Mesenchymal stem cell (in vitro differentiated cells and primary cell): Measurements from ENCODE around the gene NCOA1.
"Not testable (repeated sequence)": the region's sequence is repeated elsewhere in the genome, so short reads cannot be mapped to it uniquely, and the experiment has no call there.

Experiments
- DNase-seq: peaks from one replicate; pipeline ENCODE4 v3.0.0-alpha.2; 2013
- H2AFZ ChIP-seq: one replicate; pipeline ENCODE4 v1.6.1; 2013; ENCODE audit warnings: low read depth, mild to moderate bottlenecking, control low read depth, inconsistent platforms, low read length, moderate library complexity
- H2AK5ac ChIP-seq: 2 replicates; pipeline ENCODE4 v1.6.1; 2013; ENCODE audit warnings: low read length, moderate library complexity, mild to moderate bottlenecking, inconsistent platforms; ENCODE audit not compliant: severe bottlenecking
- H2BK120ac ChIP-seq: one replicate; pipeline ENCODE4 v1.6.1; 2013; ENCODE audit warnings: low read depth, mild to moderate bottlenecking, inconsistent platforms, low read length, moderate library complexity
- H2BK12ac ChIP-seq, 2 experiments: one replicate each; pipeline ENCODE4 v1.6.1; 2013; ENCODE audit warnings: inconsistent platforms in 2 of 2, low read length in 2 of 2, mild to moderate bottlenecking in 2 of 2, moderate library complexity in 2 of 2, control low read depth in 1 of 2
- H2BK15ac ChIP-seq: one replicate; pipeline ENCODE4 v1.6.1; 2013; ENCODE audit warnings: mild to moderate bottlenecking, low read depth, inconsistent platforms; ENCODE audit not compliant: poor library complexity, severe bottlenecking
- H2BK5ac ChIP-seq: 2 replicates; pipeline ENCODE4 v1.6.1; 2013; ENCODE audit warnings: low read depth, mild to moderate bottlenecking, low read length, control low read depth, inconsistent platforms; ENCODE audit not compliant: poor library complexity, severe bottlenecking
- H3K14ac ChIP-seq, 2 experiments: one replicate each; pipeline ENCODE4 v1.6.1; 2013; ENCODE audit warnings: inconsistent platforms in 2 of 2, low read length in 2 of 2, control low read depth in 1 of 2, mild to moderate bottlenecking in 1 of 2, moderate library complexity in 1 of 2
- H3K18ac ChIP-seq, 2 experiments: one replicate each; pipeline ENCODE4 v1.6.1; 2013; ENCODE audit warnings: inconsistent platforms in 2 of 2, low read length in 2 of 2, control low read depth in 1 of 2, low read depth in 1 of 2, mild to moderate bottlenecking in 1 of 2
- H3K23ac ChIP-seq, 2 experiments: one replicate each; pipeline ENCODE4 v1.6.1; 2013; ENCODE audit warnings: inconsistent platforms in 2 of 2, low read length in 2 of 2, mild to moderate bottlenecking in 2 of 2, moderate library complexity in 2 of 2, control low read depth in 1 of 2
- H3K27ac ChIP-seq: 2 replicates; pipeline ENCODE4 v1.5.1; 2013; ENCODE audit warnings: mild to moderate bottlenecking, moderate library complexity, low read length, control low read depth, inconsistent platforms; ENCODE audit not compliant: poor library complexity, severe bottlenecking
- H3K27me3 ChIP-seq, 2 experiments: 2 replicates each; pipeline versions ENCODE4 v1.6.1 to v1.7.0; 2013; ENCODE audit warnings: low read length in 2 of 2, mild to moderate bottlenecking in 2 of 2, moderate library complexity in 2 of 2, control low read depth in 1 of 2, inconsistent platforms in 1 of 2; ENCODE audit not compliant: control insufficient read depth in 1 of 2, insufficient read depth in 1 of 2
- H3K36me3 ChIP-seq, 2 experiments: 2 replicates each; pipeline versions ENCODE4 v1.6.1 to v1.7.0; 2013; ENCODE audit warnings: low read length in 2 of 2, control low read depth in 1 of 2, inconsistent platforms in 1 of 2, low read depth in 1 of 2, mild to moderate bottlenecking in 1 of 2; ENCODE audit not compliant: insufficient read depth in 2 of 2, control insufficient read depth in 1 of 2
- H3K4ac ChIP-seq, 2 experiments: one replicate each; pipeline ENCODE4 v1.6.1; 2013; ENCODE audit warnings: inconsistent platforms in 2 of 2, low read length in 2 of 2, mild to moderate bottlenecking in 2 of 2, moderate library complexity in 2 of 2, control low read depth in 1 of 2, low read depth in 1 of 2
- H3K4me1 ChIP-seq: 2 replicates; pipeline ENCODE4 v1.6.1; 2013; ENCODE audit warnings: low read depth, low read length, control low read depth; ENCODE audit not compliant: control insufficient read depth, insufficient read depth
- H3K4me2 ChIP-seq: 2 replicates; pipeline ENCODE4 v1.6.1; 2013; ENCODE audit warnings: low read length, mild to moderate bottlenecking, inconsistent platforms; ENCODE audit not compliant: poor library complexity, severe bottlenecking
- H3K4me3 ChIP-seq, 2 experiments: 2 replicates each; pipeline versions ENCODE4 v1.5.1 to v1.7.0; 2013; ENCODE audit warnings: low read length in 2 of 2, mild to moderate bottlenecking in 2 of 2, control low read depth in 1 of 2, low read depth in 1 of 2; ENCODE audit not compliant: insufficient read depth in 1 of 2
- H3K79me1 ChIP-seq: replicated peaks from 2 replicates; pipeline ENCODE4 v1.6.1; 2013; ENCODE audit warnings: mild to moderate bottlenecking, control low read depth, low read length, inconsistent platforms; ENCODE audit not compliant: poor library complexity, severe bottlenecking
- H3K9ac ChIP-seq: 2 replicates; pipeline ENCODE4 v1.7.0; 2013; ENCODE audit warnings: mild to moderate bottlenecking, low read length, moderate library complexity
- H3K9me3 ChIP-seq: 2 replicates; pipeline ENCODE4 v1.7.0; 2013; ENCODE audit warnings: mild to moderate bottlenecking, low read length; ENCODE audit not compliant: control insufficient read depth
- H4K8ac ChIP-seq: one replicate; pipeline ENCODE4 v1.6.1; 2013; ENCODE audit warnings: inconsistent platforms, mild to moderate bottlenecking, low read length, moderate library complexity
- H4K91ac ChIP-seq: one replicate; pipeline ENCODE4 v1.6.1; 2013; ENCODE audit warnings: mild to moderate bottlenecking, low read length, inconsistent platforms
- WGBS: methylation state at CpG from one replicate; pipeline ENCODE4 v1.1.7; 2013; ENCODE audit warnings: mixed read lengths; 5-methylcytosine and 5-hydroxymethylcytosine counted together

NCOA1 gene

GRCh38 chr2:24805811-24806660 lies 315.0 kb downstream of the NCOA1 start:
- not testable (repeated sequence) for H2BK12ac ChIP-seq, H3K4me3 ChIP-seq, H2BK120ac ChIP-seq, H3K79me1 ChIP-seq, H3K27me3 ChIP-seq, H3K9me3 ChIP-seq, DNase-seq, H2AK5ac ChIP-seq, H2AFZ ChIP-seq, H4K8ac ChIP-seq, H3K23ac ChIP-seq, H3K9ac ChIP-seq, H3K14ac ChIP-seq, H4K91ac ChIP-seq, H3K18ac ChIP-seq, H3K4ac ChIP-seq, H3K4me1 ChIP-seq, H3K27ac ChIP-seq, H3K4me2 ChIP-seq, H2BK15ac ChIP-seq, H2BK5ac ChIP-seq
- 93% methylated on average over 24 of the region's 25 CpGs for WGBS
- peaks cover 0 to 11% of the 10 kb centered on the region in 2 experiments for H3K36me3 ChIP-seq

GRCh38 chr2:24806661-24807036 lies 315.6 kb downstream of the NCOA1 start:
- H3K4me1 ChIP-seq, result no peaks in the 10 kb centered on the region
- no peak overlapping the region for H2AK5ac ChIP-seq
- no peak overlapping the region for H2AFZ ChIP-seq
- H3K18ac ChIP-seq, result no peak overlapping the region
- no peak overlapping the region for H3K4me3 ChIP-seq
- peaks cover 0 to 11% of the 10 kb centered on the region in 2 experiments for H3K36me3 ChIP-seq
- no peaks in the 10 kb centered on the region for H3K9me3 ChIP-seq
- H3K27me3 ChIP-seq, result no peaks in the 10 kb centered on the region
- peaks cover 2% of the 10 kb centered on the region for H3K79me1 ChIP-seq
- H4K8ac ChIP-seq, result no peak overlapping the region
- H3K4ac ChIP-seq, result no peak overlapping the region
- no peak overlapping the region for H3K4me2 ChIP-seq
- H2BK120ac ChIP-seq, result no peak overlapping the region
- H4K91ac ChIP-seq, result no peak overlapping the region
- H2BK15ac ChIP-seq, result no peak overlapping the region
- H3K23ac ChIP-seq, result no peak overlapping the region
- no peak overlapping the region for H2BK12ac ChIP-seq
- no peak overlapping the region for H3K14ac ChIP-seq
- no peak overlapping the region for H2BK5ac ChIP-seq
- DNase-seq, result no peak
- H3K9ac ChIP-seq, result no peak overlapping the region
- no peak overlapping the region for H3K27ac ChIP-seq

GRCh38 chr2:24809316-24810007 lies 318.4 kb downstream of the NCOA1 start:
- H3K79me1 ChIP-seq, result peaks cover 7% of the 10 kb centered on the region
- peak overlapping the region; percentile 75 for H4K8ac ChIP-seq
- no peak overlapping the region for H3K27ac ChIP-seq
- H3K4me3 ChIP-seq, result no peak overlapping the region
- no peak overlapping the region for H2AFZ ChIP-seq
- no peak overlapping the region for H4K91ac ChIP-seq
- H2BK120ac ChIP-seq, result no peak overlapping the region
- no peak overlapping the region for H3K23ac ChIP-seq
- no peaks in the 10 kb centered on the region for H3K4me1 ChIP-seq
- peak; percentile 68 for DNase-seq
- no peak overlapping the region for H3K4me2 ChIP-seq
- peak overlapping the region in 1 of 2 experiments; percentile 4 for H3K18ac ChIP-seq
- H3K14ac ChIP-seq, result no peak overlapping the region
- peaks cover 0 to 11% of the 10 kb centered on the region in 2 experiments for H3K36me3 ChIP-seq
- peak overlapping the region; percentile 74 for H3K9ac ChIP-seq
- H3K4ac ChIP-seq, result no peak overlapping the region
- no CpG with 5 or more reads among the region's 4 CpGs for WGBS
- H2BK12ac ChIP-seq, result no peak overlapping the region
- H2BK15ac ChIP-seq, result no peak overlapping the region
- no peaks in the 10 kb centered on the region for H3K27me3 ChIP-seq
- H3K9me3 ChIP-seq, result no peaks in the 10 kb centered on the region
- H2BK5ac ChIP-seq, result no peak overlapping the region
- no peak overlapping the region for H2AK5ac ChIP-seq

GRCh38 chr2:24813691-24814137 lies 322.7 kb downstream of the NCOA1 start:
- Histone ChIP-seq H3K9me3 (no peaks in the 10 kb centered on the region), H4K8ac (no peak overlapping the region), H3K4me2 (no peak overlapping the region), H2AK5ac (no peak overlapping the region), H2AFZ (no peak overlapping the region), H2BK120ac (no peak overlapping the region), H3K4me1 (peaks cover 4% of the 10 kb centered on the region), H3K27ac (no peak overlapping the region), H3K79me1 (peaks cover 15% of the 10 kb centered on the region), H4K91ac (no peak overlapping the region), H2BK12ac (no peak overlapping the region), H2BK15ac (no peak overlapping the region), H3K27me3 (no peaks in the 10 kb centered on the region), H3K9ac (no peak overlapping the region), H3K14ac (no peak overlapping the region), H3K4me3 (no peak overlapping the region), H2BK5ac (no peak overlapping the region), H3K23ac (no peak overlapping the region), H3K36me3 (peaks cover 2 to 26% of the 10 kb centered on the region in 2 experiments), H3K18ac (no peak overlapping the region), H3K4ac (no peak overlapping the region)
- 97% methylated on average over 4 of the region's 4 CpGs for WGBS
- no peak for DNase-seq
